ENCODE measurements around the gene EIF4G1.

DNA sequence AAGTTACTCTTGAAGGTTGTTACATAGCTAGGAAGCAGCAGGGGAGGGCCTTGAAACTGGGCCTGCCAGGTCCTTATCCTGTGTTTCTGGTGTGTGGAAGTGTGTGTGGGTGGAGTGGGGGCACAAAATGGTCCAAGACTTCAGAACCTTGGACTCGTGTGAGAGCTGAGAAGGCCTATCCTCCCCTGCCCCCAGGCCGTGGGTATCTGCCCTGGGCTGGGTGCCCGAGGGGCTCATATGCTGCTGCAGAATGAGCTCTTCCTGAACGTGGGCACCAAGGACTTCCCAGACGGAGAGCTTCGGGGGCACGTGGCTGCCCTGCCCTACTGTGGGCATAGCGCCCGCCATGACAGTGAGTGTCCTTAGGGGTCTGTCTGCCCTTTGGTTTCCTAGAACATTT lies 69.9 kb downstream of the EIF4G1 start:
- TF ChIP-seq EZH2 (IDR thresholded peaks at IDR 0.05; ENCODE audit: low read depth, low read length, severe bottlenecking) (no peak), ZNF274 (IDR thresholded peaks at IDR 0.05; ENCODE audit: borderline replicate concordance, extremely low read depth, low read length) (no peak)
- TF ChIP-seq, protein P1, sequence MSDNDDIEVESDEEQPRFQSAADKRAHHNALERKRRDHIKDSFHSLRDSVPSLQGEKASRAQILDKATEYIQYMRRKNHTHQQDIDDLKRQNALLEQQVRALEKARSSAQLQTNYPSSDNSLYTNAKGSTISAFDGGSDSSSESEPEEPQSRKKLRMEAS (IDR thresholded peaks at IDR 0.05): no peak
- TF ChIP-seq, protein P2, sequence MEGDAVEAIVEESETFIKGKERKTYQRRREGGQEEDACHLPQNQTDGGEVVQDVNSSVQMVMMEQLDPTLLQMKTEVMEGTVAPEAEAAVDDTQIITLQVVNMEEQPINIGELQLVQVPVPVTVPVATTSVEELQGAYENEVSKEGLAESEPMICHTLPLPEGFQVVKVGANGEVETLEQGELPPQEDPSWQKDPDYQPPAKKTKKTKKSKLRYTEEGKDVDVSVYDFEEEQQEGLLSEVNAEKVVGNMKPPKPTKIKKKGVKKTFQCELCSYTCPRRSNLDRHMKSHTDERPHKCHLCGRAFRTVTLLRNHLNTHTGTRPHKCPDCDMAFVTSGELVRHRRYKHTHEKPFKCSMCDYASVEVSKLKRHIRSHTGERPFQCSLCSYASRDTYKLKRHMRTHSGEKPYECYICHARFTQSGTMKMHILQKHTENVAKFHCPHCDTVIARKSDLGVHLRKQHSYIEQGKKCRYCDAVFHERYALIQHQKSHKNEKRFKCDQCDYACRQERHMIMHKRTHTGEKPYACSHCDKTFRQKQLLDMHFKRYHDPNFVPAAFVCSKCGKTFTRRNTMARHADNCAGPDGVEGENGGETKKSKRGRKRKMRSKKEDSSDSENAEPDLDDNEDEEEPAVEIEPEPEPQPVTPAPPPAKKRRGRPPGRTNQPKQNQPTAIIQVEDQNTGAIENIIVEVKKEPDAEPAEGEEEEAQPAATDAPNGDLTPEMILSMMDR (IDR thresholded peaks at IDR 0.05; ENCODE audit: control extremely low read depth in 1 of 3, insufficient read depth in 1 of 3, low read depth in 1 of 3, low read length in 3 of 3): no peak

All from H1 (cell line).